Ovary (tissue), 9 donors: ENCODE results near the gene TSGA10. TPM values are rescaled to one million over a fixed set of nuclear protein-coding genes. Genes with fewer than 3 reads are reported as not detected.

Experiments used
- DNase-seq, 5 donors: peaks; one replicate each; pipeline ENCODE4 v3.0.0-alpha.2; 2019 to 2020
- H3K27ac ChIP-seq, 2 donors: fragments of 200-600 bp; one replicate each; pipeline versions ENCODE4 v1.5.1 to v1.8.0; 2019 to 2022
- H3K27me3 ChIP-seq: fragments of 200-600 bp; one replicate; pipeline ENCODE4 v1.8.0; 2022
- H3K36me3 ChIP-seq: fragments of 200-600 bp; sonication (generic); one replicate; pipeline ENCODE4 v1.5.1; 2019
- H3K4me1 ChIP-seq: one replicate; pipeline ENCODE4 v1.8.1; 2013; ENCODE audit warnings: mild to moderate bottlenecking, moderate library complexity; ENCODE audit not compliant: insufficient read depth
- H3K4me3 ChIP-seq: fragments of 200-600 bp; sonication (generic); one replicate; pipeline ENCODE4 v1.5.1; 2017
- H3K9me3 ChIP-seq, 2 donors: fragments of 200-600 bp in 1 of 2; sonication (generic) in 1 of 2; one replicate each; pipeline versions ENCODE4 v1.5.1 to v1.8.1; 2013 to 2019; ENCODE audit warnings: mild to moderate bottlenecking in 1 of 2, moderate library complexity in 1 of 2
- EP300 ChIP-seq: sonication (generic); formaldehyde crosslinking; IDR thresholded peaks from one replicate; pipeline ENCODE4 v1.6.1; 2017; ENCODE audit warnings: antibody characterized with exemption
- POLR2A ChIP-seq: fragments of 450-650 bp; IDR thresholded peaks from one replicate; pipeline ENCODE4 v1.6.1; 2017; ENCODE audit warnings: antibody characterized with exemption, mild to moderate bottlenecking, moderate library complexity
- whole genome bisulfite sequencing, 3 donors: extraction: QIAGEN DNeasy Blood & Tissue Kit in 1 of 3; methylation state at CpG; one replicate each; pipeline versions ENCODE4 v1.1.5 to v1.1.7; 2013 to 2017; 5-methylcytosine and 5-hydroxymethylcytosine counted together
- intact Hi-C, 4 donors: fragments of 100-400 bp; cut with DNase I; formaldehyde crosslinking; loops; one replicate each; pipeline versions ENCODE4 v1.11.0 to v1.15.1; 2022 to 2023
- polyA plus RNA-seq, 2 donors: library from polyadenylated mRNA; stranded (reverse); fragments of 200-250 nt in 1 of 2; fragments of 350-450 nt in 1 of 2; fragmentation: Illumina TruSeq in 1 of 2; extraction: RNeasy Lipid Tissue Mini Kit (QIAGEN cat#74804) in 1 of 2; gene quantifications; one replicate each; pipeline ENCODE4 v1.2.3, GENCODE V29; 2013 to 2014
- total RNA-seq, 7 donors: library from RNA; depleted of rRNA in 2 of 7; stranded (reverse); fragments of >200 nt in 2 of 7; fragmentation: NEBNext Ultra II Directional in 3 of 7; extraction: Animal tissue kit (Norgen Biotek cat#: 25700) in 3 of 7; gene quantifications; one replicate each; pipeline versions ENCODE4 v1.1.0 to v1.2.4, GENCODE V29; 2016 to 2023
- TF ChIP-seq, protein P1 (sequence below), 3 donors: fragments of 450-650 bp in 2 of 3; fragments of 200-600 bp in 1 of 3; IDR thresholded peaks; one replicate each; pipeline versions ENCODE4 v1.5.1 to v1.8.0; 2016 to 2022; ENCODE audit warnings: antibody characterized with exemption in 3 of 3, mild to moderate bottlenecking in 1 of 3
- donor health status: DM: no; HTN: no; CAD: no; lungs with moderate emphysema.
- donor health status: DM: no; HTN: no; CAD: no.
- donor health status: Bipolar disorder and iron deficiency.
- donor health status: DM: yes; HTN: yes; CAD: no.
- donor health status: DM: no; HTN: no; CAD: no.
- donor health status: DM: yes; HTN: yes; CAD: no.

TSGA10 gene
- total and polyA plus RNA-seq, 9 donors = 1.8 to 35.5 (median 8.6) TPM

DNA sequence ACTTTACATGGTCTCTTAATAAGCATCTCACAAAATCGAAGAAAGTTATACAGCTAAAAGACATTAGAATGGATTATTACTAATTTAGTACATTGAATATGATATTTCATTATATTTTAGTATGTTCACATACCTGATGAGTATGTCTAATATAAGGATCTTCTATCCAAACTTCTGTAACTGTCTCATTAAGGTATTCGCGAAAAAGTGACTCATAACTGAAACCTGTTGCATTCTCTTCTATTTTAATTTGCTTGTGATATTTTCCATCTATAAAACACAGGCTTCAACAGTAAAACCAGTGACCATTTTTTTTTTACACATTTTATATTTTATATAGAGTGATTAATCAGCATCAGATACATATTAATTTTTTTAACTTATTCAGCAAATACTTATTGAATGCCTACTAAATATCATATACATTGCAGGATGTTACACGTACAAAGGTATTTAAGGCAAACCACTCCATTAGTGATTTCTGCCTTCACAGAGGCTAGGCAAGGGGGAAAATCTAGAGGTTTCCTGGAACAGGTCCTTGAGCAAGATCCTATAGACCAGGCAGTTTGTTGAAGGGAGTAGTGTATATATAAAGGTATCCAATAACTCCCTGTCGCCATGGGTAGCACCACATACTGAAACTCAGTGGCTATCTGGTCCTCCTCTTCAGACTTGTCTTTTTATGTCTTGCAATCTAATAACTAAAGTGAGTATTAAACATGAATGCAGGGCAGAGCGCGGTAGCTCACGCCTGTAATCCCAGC, 16.8 kb upstream of the TSGA10 start:
- WGBS, 3 donors = 97 to 98% (median 97%) methylated on average over 8 of the region's 8 CpGs
- no peak for DNase-seq
- H3K27ac ChIP-seq = no peak overlapping the region
- intact Hi-C loops = no loop called here
- H3K9me3 ChIP-seq = no peaks in the 10 kb centered on the region
- TF ChIP-seq, protein P1, sequence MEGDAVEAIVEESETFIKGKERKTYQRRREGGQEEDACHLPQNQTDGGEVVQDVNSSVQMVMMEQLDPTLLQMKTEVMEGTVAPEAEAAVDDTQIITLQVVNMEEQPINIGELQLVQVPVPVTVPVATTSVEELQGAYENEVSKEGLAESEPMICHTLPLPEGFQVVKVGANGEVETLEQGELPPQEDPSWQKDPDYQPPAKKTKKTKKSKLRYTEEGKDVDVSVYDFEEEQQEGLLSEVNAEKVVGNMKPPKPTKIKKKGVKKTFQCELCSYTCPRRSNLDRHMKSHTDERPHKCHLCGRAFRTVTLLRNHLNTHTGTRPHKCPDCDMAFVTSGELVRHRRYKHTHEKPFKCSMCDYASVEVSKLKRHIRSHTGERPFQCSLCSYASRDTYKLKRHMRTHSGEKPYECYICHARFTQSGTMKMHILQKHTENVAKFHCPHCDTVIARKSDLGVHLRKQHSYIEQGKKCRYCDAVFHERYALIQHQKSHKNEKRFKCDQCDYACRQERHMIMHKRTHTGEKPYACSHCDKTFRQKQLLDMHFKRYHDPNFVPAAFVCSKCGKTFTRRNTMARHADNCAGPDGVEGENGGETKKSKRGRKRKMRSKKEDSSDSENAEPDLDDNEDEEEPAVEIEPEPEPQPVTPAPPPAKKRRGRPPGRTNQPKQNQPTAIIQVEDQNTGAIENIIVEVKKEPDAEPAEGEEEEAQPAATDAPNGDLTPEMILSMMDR (IDR thresholded peaks at IDR 0.05) = no peak
- TF ChIP-seq POLR2A (no peak), EP300 (no peak)
- H3K4me3 ChIP-seq = no peak overlapping the region
- H3K36me3 ChIP-seq = no peaks in the 10 kb centered on the region
- H3K27me3 ChIP-seq = no peaks in the 10 kb centered on the region
- no peaks in the 10 kb centered on the region for H3K4me1 ChIP-seq

- H3K27me3 ChIP-seq = no peaks in the 10 kb centered on the region
- H3K4me3 ChIP-seq = no peak overlapping the region
- TF ChIP-seq POLR2A (no peak), EP300 (no peak)
- TF ChIP-seq, protein P1 (IDR thresholded peaks at IDR 0.05) = no peak
- intact Hi-C loops = no loop called here
- no peaks in the 10 kb centered on the region for H3K36me3 ChIP-seq
- WGBS, 3 donors = 26 to 45% (median 32%) methylated on average over 1 of the region's 1 CpG
- H3K4me1 ChIP-seq = no peaks in the 10 kb centered on the region
- no peaks in the 10 kb centered on the region for H3K9me3 ChIP-seq
- H3K27ac ChIP-seq = no peak overlapping the region
- DNase-seq = no peak
These were observed 14.8 kb upstream of the TSGA10 start for GRCh38 chr2:99169534-99169933.

- intact Hi-C loops = no loop called here
- no peak for DNase-seq
- Histone ChIP-seq H3K4me3 (no peak overlapping the region), H3K27me3 (no peaks in the 10 kb centered on the region), H3K27ac (no peak overlapping the region), H3K4me1 (no peaks in the 10 kb centered on the region), H3K36me3 (no peaks in the 10 kb centered on the region), H3K9me3 (no peaks in the 10 kb centered on the region)
- TF ChIP-seq EP300 (no peak), POLR2A (no peak)
- TF ChIP-seq, protein P1 (IDR thresholded peaks at IDR 0.05) = no peak
- WGBS, 3 donors = 84 to 91% (median 88%) methylated on average over 5 of the region's 5 CpGs
These were observed 11.5 kb upstream of the TSGA10 start for GRCh38 chr2:99166218-99166617.

DNA sequence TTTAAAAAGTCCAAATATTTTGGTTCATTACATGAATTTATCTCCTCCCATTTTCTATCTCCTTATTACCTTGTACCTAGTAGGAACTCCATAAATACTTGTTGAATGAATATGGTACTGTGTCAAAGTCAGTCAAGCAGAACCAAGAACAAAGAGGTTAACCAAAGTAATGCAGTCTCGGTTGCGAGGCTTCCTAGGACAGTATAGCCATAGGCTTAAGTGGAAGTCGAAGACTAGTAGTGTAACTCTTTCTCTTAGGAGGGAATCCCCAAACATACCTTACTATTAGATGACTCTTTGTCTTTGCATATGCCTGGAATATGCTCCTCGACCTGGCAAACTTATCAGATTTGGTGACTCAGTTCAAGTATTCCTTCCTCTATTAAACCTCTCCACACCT, 4.9 kb upstream of the TSGA10 start:
- DNase-seq = no peak
- intact Hi-C loops = no loop called here
- H3K27ac ChIP-seq = no peak overlapping the region

More for the DNA sequence above, 4.9 kb upstream of the TSGA10 start:
- TF ChIP-seq, protein P1 (IDR thresholded peaks at IDR 0.05) = no peak
- TF ChIP-seq EP300 = no peak
- TF ChIP-seq POLR2A = no peak
- Histone ChIP-seq H3K36me3 (no peaks in the 10 kb centered on the region), H3K27me3 (no peaks in the 10 kb centered on the region), H3K4me3 (no peak overlapping the region), H3K4me1 (peaks cover 4% of the 10 kb centered on the region), H3K9me3 (no peaks in the 10 kb centered on the region)
- 78 to 90% (median 84%) methylated on average over 4 of the region's 4 CpGs for WGBS, 3 donors
